ENCODE results near the gene MTFR2.

- TF ChIP-seq EP300 (IDR thresholded peaks at IDR 0.05) (no peak), CTCF (IDR thresholded peaks at IDR 0.05) (no peak), POLR2A (IDR thresholded peaks at IDR 0.05) (no peak)
Measured at GRCh38 chr6:136184738-136185137, 65.4 kb downstream of the MTFR2 start.

Measured in tibial nerve (tissue), 4 donors.